Activated naive CD4-positive, alpha-beta T cell (primary cell): ENCODE data around the gene ZBED1.
"Not testable (repeated sequence)": the region's sequence is repeated elsewhere in the genome, so short reads cannot be mapped to it uniquely, and the experiment has no call there.

Experiments used
- DNase-seq, 4 experiments: peaks; one replicate each; lab custom pipeline; 2025; lab: John Stamatoyannopoulos, UW

Gene ZBED1

GRCh38 chrX:2519638-2520037 is 18.9 kb upstream of the ZBED1 start:
- not testable (repeated sequence) for DNase-seq

GRCh38 chrX:2517055-2517454 is 16.3 kb upstream of the ZBED1 start:
- no peak for DNase-seq

- DNase-seq, result no peak
Observed at GRCh38 chrX:2516623-2517022, 15.8 kb upstream of the ZBED1 start.

- DNase-seq, result no peak
Observed at GRCh38 chrX:2514131-2514530, 13.4 kb upstream of the ZBED1 start.

GRCh38 chrX:2513121-2513664 is 12.4 kb upstream of the ZBED1 start:
- no peak for DNase-seq

- DNase-seq, result no peak
Observed at GRCh38 chrX:2512501-2512900, 11.7 kb upstream of the ZBED1 start.

- DNase-seq, result no peak
Observed at GRCh38 chrX:2511326-2511725, 10.6 kb upstream of the ZBED1 start.

- no peak for DNase-seq
Observed at GRCh38 chrX:2508648-2509335, 8.0 kb upstream of the ZBED1 start.

GRCh38 chrX:2507904-2508627 is 7.3 kb upstream of the ZBED1 start:
- no peak for DNase-seq

- no peak for DNase-seq
Observed at GRCh38 chrX:2507196-2507595, 6.4 kb upstream of the ZBED1 start.

GRCh38 chrX:2505341-2505740 is 4.6 kb upstream of the ZBED1 start:
- not testable (repeated sequence) for DNase-seq

GRCh38 chrX:2504706-2505332 is 4.0 kb upstream of the ZBED1 start:
- DNase-seq, result no peak

GRCh38 chrX:2503591-2504500 is 3.1 kb upstream of the ZBED1 start:
- DNase-seq, result no peak

- no peak for DNase-seq
Observed at GRCh38 chrX:2502668-2503519, 2.1 kb upstream of the ZBED1 start.

GRCh38 chrX:2502120-2502667 is 1.4 kb upstream of the ZBED1 start:
- DNase-seq, result no peak

GRCh38 chrX:2501559-2502102 is 855 bp upstream of the ZBED1 start:
- DNase-seq, result no peak

GRCh38 chrX:2500091-2500802 is 529 bp downstream of the ZBED1 start:
- no peak for DNase-seq

GRCh38 chrX:2499507-2499906 is 1.3 kb downstream of the ZBED1 start:
- no peak for DNase-seq

- DNase-seq, result no peak
Observed at GRCh38 chrX:2498781-2499302, 1.9 kb downstream of the ZBED1 start.
